OCI-LY7 (cell line): ENCODE data around the gene APBA1. TPM values are rescaled to one million over a fixed set of nuclear protein-coding genes. Genes with fewer than 3 reads are reported as not detected.

Experiments
- BruUV-seq: library from RNA; stranded (reverse); fragments of 400-500 nt; replicated peaks from 2 replicates; lab custom pipeline; 2021; lab: Mats Ljungman, UMichigan
- CTCF ChIA-PET: fragments of 300-600 bp; sonication (Branson Sonifier 250); formaldehyde crosslinking; loops from one replicate; lab custom pipeline; 2022; ENCODE audit warnings: antibody characterized with exemption; ENCODE audit not compliant: unreplicated experiment; lab: Charles Lee
- POLR2A ChIA-PET: fragments of 300-600 bp; sonication (Branson Sonifier 250); formaldehyde crosslinking; loops from one replicate; lab custom pipeline; 2022; ENCODE audit warnings: antibody characterized with exemption; lab: Charles Lee
- DNase-seq: peaks from one replicate; pipeline ENCODE4 v3.0.0-alpha.2; 2015; ENCODE audit warnings: low spot score
- H2AFZ ChIP-seq: fragments of 200-600 bp; sonication (generic), shearing (Covaris generic); 2 replicates; pipeline ENCODE4 v1.6.1; 2014; ENCODE audit warnings: mild to moderate bottlenecking, antibody characterized with exemption, low read length, moderate library complexity
- H3K27ac ChIP-seq: fragments of 200-600 bp; sonication (generic); 2 replicates; pipeline ENCODE4 v1.5.1; 2014; ENCODE audit warnings: mixed run types, low read depth, mild to moderate bottlenecking, moderate library complexity, low read length, inconsistent platforms; ENCODE audit not compliant: poor library complexity, severe bottlenecking
- H3K36me3 ChIP-seq: fragments of 200-600 bp; sonication (generic); 2 replicates; pipeline ENCODE4 v1.6.1; 2014; ENCODE audit warnings: mild to moderate bottlenecking, antibody characterized with exemption, low read length, moderate library complexity, mixed read lengths; ENCODE audit not compliant: insufficient read depth
- H3K4me1 ChIP-seq: fragments of 200-600 bp; sonication (generic); 2 replicates; pipeline ENCODE4 v1.5.1; 2014; ENCODE audit warnings: mild to moderate bottlenecking, low read length; ENCODE audit not compliant: insufficient read depth, poor library complexity, severe bottlenecking
- H3K4me2 ChIP-seq: fragments of 200-600 bp; sonication (generic); 2 replicates; pipeline ENCODE4 v1.6.1; 2014; ENCODE audit warnings: mild to moderate bottlenecking, low read length
- H3K4me3 ChIP-seq: fragments of 200-600 bp; sonication (generic); 2 replicates; pipeline ENCODE4 v1.5.1; 2014; ENCODE audit warnings: mild to moderate bottlenecking, low read depth, low read length; ENCODE audit not compliant: poor library complexity, severe bottlenecking
- H3K79me2 ChIP-seq: fragments of 200-600 bp; sonication (generic); 2 replicates; pipeline ENCODE4 v1.6.1; 2016; ENCODE audit warnings: low read depth, mild to moderate bottlenecking, low read length, moderate library complexity, mixed read lengths; ENCODE audit not compliant: insufficient read depth
- H3K9me2 ChIP-seq: fragments of 200-600 bp; sonication (generic); 2 replicates; pipeline ENCODE4 v1.6.1; 2016; ENCODE audit warnings: mild to moderate bottlenecking, low read length, mixed read lengths; ENCODE audit not compliant: insufficient read depth
- H3K9me3 ChIP-seq: fragments of 200-600 bp; sonication (generic); 2 replicates; pipeline ENCODE4 v1.6.1; 2014; ENCODE audit warnings: mild to moderate bottlenecking, mixed run types, low read length, mixed read lengths
- H4K20me1 ChIP-seq: fragments of 200-600 bp; sonication (generic); 2 replicates; pipeline ENCODE4 v1.6.1; 2014; ENCODE audit warnings: mild to moderate bottlenecking, antibody characterized with exemption, low read length, moderate library complexity, mixed read lengths; ENCODE audit not compliant: insufficient read depth
- EZH2phosphoT487 ChIP-seq: fragments of 200-600 bp; sonication (generic); IDR thresholded peaks from 2 replicates; pipeline ENCODE4 v1.6.1; 2018; ENCODE audit warnings: low read depth, borderline replicate concordance, mild to moderate bottlenecking, mixed run types, antibody characterized with exemption, low read length, moderate library complexity, mixed read lengths
- intact Hi-C: fragments of 100-400 bp; cut with micrococcal nuclease; formaldehyde crosslinking; loops from one replicate; pipeline ENCODE4 v1.10.0; 2022; ENCODE audit not compliant: unreplicated experiment
- total RNA-seq, 2 experiments: library from RNA; depleted of rRNA in 1 of 2; stranded (reverse); fragments of >200 nt in 1 of 2; shearing (Covaris generic) in 1 of 2; gene quantifications; 2 replicates each; pipeline ENCODE4 v1.2.3, GENCODE V29; 2014 to 2022
- TF ChIP-seq, protein P1 (sequence below): fragments of 200-600 bp; sonication (generic); conservative IDR thresholded peaks from 2 replicates; pipeline ENCODE4 v1.5.1; 2014; ENCODE audit warnings: mild to moderate bottlenecking, antibody characterized with exemption, low read length, moderate library complexity, mixed read lengths

APBA1 gene
- total RNA-seq, 2 experiments from 2014 or later = not detected

DNA sequence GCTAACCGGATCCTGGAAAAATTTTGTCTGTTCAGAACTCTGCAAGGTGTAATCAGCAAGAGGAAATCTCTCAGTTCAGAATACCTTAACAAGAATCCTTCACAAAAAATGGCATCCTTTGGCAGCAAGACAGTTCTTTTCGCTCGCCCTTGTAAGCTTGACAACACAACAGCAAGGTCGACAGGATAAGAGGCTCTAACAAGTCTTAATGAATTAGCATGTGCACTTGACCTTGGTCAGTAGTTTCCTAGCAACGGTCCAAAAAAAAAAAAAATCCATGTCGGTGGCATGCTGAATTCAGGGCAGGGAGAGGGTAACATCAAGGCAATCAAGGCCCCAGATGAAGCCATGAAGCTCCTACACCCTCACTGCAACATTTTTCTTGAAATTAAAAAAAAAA lies 172.8 kb downstream of the APBA1 start:
- Histone ChIP-seq H3K4me2 (no peak overlapping the region), H2AFZ (no peak overlapping the region), H3K79me2 (no peaks in the 10 kb centered on the region), H4K20me1 (no peaks in the 10 kb centered on the region), H3K36me3 (no peaks in the 10 kb centered on the region), H3K4me3 (no peak overlapping the region), H3K4me1 (no peaks in the 10 kb centered on the region), H3K9me3 (no peaks in the 10 kb centered on the region), H3K27ac (no peak overlapping the region), H3K9me2 (no peaks in the 10 kb centered on the region)
- ChIA-PET POLR2A (no interaction called here), CTCF (no interaction called here)
- intact Hi-C loops = no loop called here
- TF ChIP-seq, protein P1, sequence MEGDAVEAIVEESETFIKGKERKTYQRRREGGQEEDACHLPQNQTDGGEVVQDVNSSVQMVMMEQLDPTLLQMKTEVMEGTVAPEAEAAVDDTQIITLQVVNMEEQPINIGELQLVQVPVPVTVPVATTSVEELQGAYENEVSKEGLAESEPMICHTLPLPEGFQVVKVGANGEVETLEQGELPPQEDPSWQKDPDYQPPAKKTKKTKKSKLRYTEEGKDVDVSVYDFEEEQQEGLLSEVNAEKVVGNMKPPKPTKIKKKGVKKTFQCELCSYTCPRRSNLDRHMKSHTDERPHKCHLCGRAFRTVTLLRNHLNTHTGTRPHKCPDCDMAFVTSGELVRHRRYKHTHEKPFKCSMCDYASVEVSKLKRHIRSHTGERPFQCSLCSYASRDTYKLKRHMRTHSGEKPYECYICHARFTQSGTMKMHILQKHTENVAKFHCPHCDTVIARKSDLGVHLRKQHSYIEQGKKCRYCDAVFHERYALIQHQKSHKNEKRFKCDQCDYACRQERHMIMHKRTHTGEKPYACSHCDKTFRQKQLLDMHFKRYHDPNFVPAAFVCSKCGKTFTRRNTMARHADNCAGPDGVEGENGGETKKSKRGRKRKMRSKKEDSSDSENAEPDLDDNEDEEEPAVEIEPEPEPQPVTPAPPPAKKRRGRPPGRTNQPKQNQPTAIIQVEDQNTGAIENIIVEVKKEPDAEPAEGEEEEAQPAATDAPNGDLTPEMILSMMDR = no peak
- no peak for TF ChIP-seq EZH2phosphoT487
- BruUV-seq = no TSS peak
- no peak for DNase-seq

DNA sequence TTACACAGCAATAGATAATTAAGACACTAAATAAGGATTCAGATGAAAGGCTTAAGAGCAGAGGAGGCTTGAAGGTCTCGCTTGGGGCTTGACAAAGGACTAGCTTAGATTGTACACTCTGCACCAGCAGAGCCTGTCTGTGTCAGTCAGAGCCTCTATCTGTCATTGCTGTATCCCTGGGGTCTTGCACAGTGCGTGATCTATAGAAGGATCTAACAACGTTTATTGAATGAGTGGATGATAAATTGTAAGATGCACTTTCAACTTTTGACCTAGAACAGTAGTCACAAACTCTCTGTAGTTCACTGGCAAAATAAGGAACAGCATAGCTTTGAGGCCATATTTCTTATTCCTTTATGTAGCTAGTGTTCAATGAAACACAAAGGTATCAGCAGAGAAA lies 173.7 kb downstream of the APBA1 start:
- Histone ChIP-seq H3K4me1 (no peaks in the 10 kb centered on the region), H3K9me3 (no peaks in the 10 kb centered on the region), H3K27ac (no peak overlapping the region), H3K9me2 (no peaks in the 10 kb centered on the region), H2AFZ (no peak overlapping the region), H3K4me2 (no peak overlapping the region), H3K79me2 (no peaks in the 10 kb centered on the region), H4K20me1 (no peaks in the 10 kb centered on the region), H3K36me3 (no peaks in the 10 kb centered on the region), H3K4me3 (no peak overlapping the region)
- TF ChIP-seq EZH2phosphoT487 = no peak
- TF ChIP-seq, protein P1 = no peak
- no TSS peak for BruUV-seq
- CTCF ChIA-PET = no interaction called here
- no peak for DNase-seq
- intact Hi-C loops = no loop called here
- POLR2A ChIA-PET = no interaction called here

DNA sequence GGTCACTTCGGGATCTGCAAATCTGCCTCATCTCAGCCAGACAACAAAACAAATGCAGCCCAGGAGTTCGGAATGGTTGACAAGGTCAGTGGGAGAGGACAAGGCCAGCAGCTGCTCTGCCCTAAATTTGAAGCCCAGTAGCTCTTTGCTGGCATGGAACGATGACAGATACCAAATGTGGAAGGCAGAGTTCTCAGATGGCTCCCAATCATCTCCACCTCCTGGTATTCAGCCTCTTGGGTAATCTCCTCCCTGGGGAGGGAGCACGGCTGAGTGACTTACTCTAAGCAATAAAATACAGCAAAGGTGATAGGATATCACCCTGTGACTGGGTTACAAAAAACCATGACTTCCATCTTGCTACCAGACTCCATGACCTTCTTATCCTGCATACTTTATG lies 174.4 kb downstream of the APBA1 start:
- H3K9me2 ChIP-seq = no peaks in the 10 kb centered on the region
- CTCF ChIA-PET = no interaction called here
- H3K36me3 ChIP-seq = no peaks in the 10 kb centered on the region
- BruUV-seq = no TSS peak
- H3K4me3 ChIP-seq = no peak overlapping the region
- POLR2A ChIA-PET = no interaction called here
- H3K9me3 ChIP-seq = no peaks in the 10 kb centered on the region
- DNase-seq = no peak
- no peak for TF ChIP-seq EZH2phosphoT487
- TF ChIP-seq, protein P1 = no peak
- no peak overlapping the region for H3K4me2 ChIP-seq
- H4K20me1 ChIP-seq = no peaks in the 10 kb centered on the region
- no peak overlapping the region for H3K27ac ChIP-seq
- no peaks in the 10 kb centered on the region for H3K4me1 ChIP-seq
- no peak overlapping the region for H2AFZ ChIP-seq
- no peaks in the 10 kb centered on the region for H3K79me2 ChIP-seq
- intact Hi-C loops = no loop called here
